K562 (cell line): ENCODE data around the gene FOXR1. TPM values are rescaled to one million over a fixed set of nuclear protein-coding genes. Genes with fewer than 3 reads are reported as not detected.

Experiments
- ATAC-seq: fragments of 200-7000 bp; cut with Tn5 transposase; 3 replicates; pipeline ENCODE4 v1.9.1; 2020; ENCODE audit warnings: moderate library complexity
- BruUV-seq: library from RNA; stranded (reverse); fragments of 400-500 nt; replicated peaks from 2 replicates; lab custom pipeline; 2021; lab: Mats Ljungman, UMichigan
- CTCF ChIA-PET: fragments of 300-600 bp; formaldehyde crosslinking; extraction: SDS; loops from one replicate; lab custom pipeline; 2021; ENCODE audit warnings: low intra/inter-chr PET ratio; lab: Yijun Ruan, JAX
- POLR2A ChIA-PET: fragments of 300-600, 350-650 bp; sonication (Branson Sonifier 250); formaldehyde crosslinking; extraction: SDS; loops from one replicate; lab custom pipeline; 2021; ENCODE audit warnings: antibody characterized with exemption, inconsistent platforms; lab: Yijun Ruan, JAX
- DNase-seq, 4 experiments: peaks; one replicate each; pipeline versions ENCODE4 v3.0.0 to v3.0.0-alpha.2; 2011 to 2018; ENCODE audit warnings: low spot score in 3 of 4, mixed read lengths in 3 of 4; ENCODE audit errors: extremely low read depth in 1 of 4
- FAIRE-seq: peaks from 2 replicates; lab custom pipeline; 2011; peaks lifted over from hg19 to GRCh38; lab: Jason Lieb, UNC
- H2AFZ ChIP-seq: 2 replicates; pipeline ENCODE4 v1.6.0; 2011; ENCODE audit warnings: low read depth, low read length, control low read depth, inconsistent platforms
- H3K27ac ChIP-seq: fragments of 200-600 bp; 3 replicates; pipeline ENCODE4 v1.8.0; 2011; ENCODE audit warnings: low read depth, mild to moderate bottlenecking, control low read depth, inconsistent platforms, low read length, moderate library complexity, mixed read lengths; ENCODE audit errors: extremely low read depth
- H3K27me3 ChIP-seq, 2 experiments: fragments of 300-600 bp in 1 of 2; 2 replicates in 1 of 2; 3 replicates in 1 of 2; pipeline versions ENCODE4 v1.6.0 to v1.8.0; 2011; ENCODE audit warnings: inconsistent platforms in 2 of 2, low read length in 2 of 2, mild to moderate bottlenecking in 1 of 2, mixed read lengths in 1 of 2, moderate library complexity in 1 of 2; ENCODE audit not compliant: control insufficient read depth in 2 of 2, insufficient read depth in 2 of 2
- H3K36me3 ChIP-seq: fragments of 300-600 bp; 3 replicates; pipeline ENCODE4 v1.8.0; 2011; ENCODE audit warnings: mild to moderate bottlenecking, low read length, inconsistent platforms; ENCODE audit not compliant: control insufficient read depth, insufficient read depth
- H3K4me1 ChIP-seq, 2 experiments: fragments of 200-600 bp in 1 of 2; replicated peaks in 1 of 2; 2 replicates in 1 of 2; 3 replicates in 1 of 2; pipeline versions ENCODE4 v1.5.1 to v1.8.0; 2011; ENCODE audit warnings: inconsistent platforms in 2 of 2, low read length in 2 of 2, mild to moderate bottlenecking in 1 of 2, mixed read lengths in 1 of 2, moderate library complexity in 1 of 2; ENCODE audit not compliant: control insufficient read depth in 2 of 2, insufficient read depth in 2 of 2
- H3K4me2 ChIP-seq: 2 replicates; pipeline ENCODE4 v1.6.1; 2011; ENCODE audit warnings: low read length, control low read depth, inconsistent platforms, mixed read lengths; ENCODE audit not compliant: insufficient read depth
- H3K4me3 ChIP-seq: fragments of 200-600 bp; sonication (generic), shearing (Covaris generic); 2 replicates; pipeline ENCODE4 v1.5.1; 2016; ENCODE audit warnings: control low read depth, inconsistent platforms
- H3K79me2 ChIP-seq: fragments of 200-600 bp; 3 replicates; pipeline ENCODE4 v1.8.0; 2011; ENCODE audit warnings: low read length, inconsistent platforms; ENCODE audit not compliant: control insufficient read depth, insufficient read depth
- H3K9ac ChIP-seq, 2 experiments: 2 replicates each; pipeline versions ENCODE4 v1.6.0 to v1.6.1; 2011; ENCODE audit warnings: low read depth in 2 of 2, low read length in 2 of 2, control low read depth in 1 of 2, inconsistent platforms in 1 of 2, mild to moderate bottlenecking in 1 of 2, mixed read lengths in 1 of 2; ENCODE audit not compliant: insufficient read depth in 1 of 2
- H3K9me1 ChIP-seq: one replicate; pipeline ENCODE4 v1.6.0; 2011; ENCODE audit warnings: inconsistent platforms, mild to moderate bottlenecking, low read length, moderate library complexity; ENCODE audit not compliant: control insufficient read depth, insufficient read depth
- H3K9me3 ChIP-seq: replicated peaks from 2 replicates; pipeline ENCODE4 v1.5.1; 2011; ENCODE audit warnings: low read depth, low read length, inconsistent platforms; ENCODE audit not compliant: control insufficient read depth, insufficient read depth
- H4K20me1 ChIP-seq: replicated peaks from 2 replicates; pipeline ENCODE4 v1.6.1; 2011; ENCODE audit warnings: low read length, inconsistent platforms, mixed read lengths; ENCODE audit not compliant: control insufficient read depth, insufficient read depth
- BCL6 ChIP-seq: fragments of 250-450 bp; sonication (Bioruptor Pico); IDR thresholded peaks from 2 replicates; pipeline ENCODE4 v1.4.0; 2020
- PHF20 ChIP-seq: fragments of 450-650 bp; IDR thresholded peaks from 2 replicates; pipeline ENCODE4 v1.6.1; 2018; ENCODE audit not compliant: partially characterized antibody
- SRSF9 ChIP-seq: fragments of 200-400 bp; formaldehyde crosslinking; IDR thresholded peaks from 2 replicates; pipeline ENCODE4 v1.6.1; 2017; ENCODE audit warnings: low read depth, low read length, borderline replicate concordance
- TAL1 ChIP-seq: fragments of 450-650 bp; IDR thresholded peaks from 2 replicates; pipeline ENCODE4 v1.6.1; 2016; ENCODE audit warnings: mild to moderate bottlenecking
- ZHX1 ChIP-seq: fragments of 150-350 bp; conservative IDR thresholded peaks from 2 replicates; pipeline ENCODE4 v1.6.1; 2014; ENCODE audit warnings: low read length
- ZNF445 ChIP-seq: fragments of 250-450 bp; sonication (Bioruptor Pico); IDR thresholded peaks from 2 replicates; pipeline ENCODE4 v1.4.0; 2020; ENCODE audit warnings: low read depth, mild to moderate bottlenecking, moderate library complexity
- WGBS: fragments of 100-300 bp; shearing (Covaris generic); methylation state at CpG from one replicate; pipeline ENCODE4 v1.1.6; 2016; ENCODE audit warnings: low coverage, mixed read lengths; ENCODE audit not compliant: insufficient coverage; ENCODE audit errors: missing lambda C conversion rate; 5-methylcytosine and 5-hydroxymethylcytosine counted together
- in situ Hi-C: fragments of 300-500 bp; cut with MboI; formaldehyde crosslinking; loops from 4 replicates; pipeline ENCODE4 v1.15.0; 2018; ENCODE audit warnings: inconsistent platforms, mixed read lengths
- intact Hi-C: fragments of 100-400 bp; cut with micrococcal nuclease; formaldehyde crosslinking; loops from 2 replicates; pipeline ENCODE4 v1.14.2; 2022
- polyA plus RNA-seq, 8 experiments: library from polyadenylated mRNA; depleted of rRNA in 4 of 8; stranded (reverse) in 5 of 8; unstranded in 3 of 8; fragments of >200 nt; fragmentation: Nextera tagmentation in 2 of 8; fragmentation: Illumina TruSeq in 1 of 8; extraction: Ambion mirVana in 2 of 8; extraction: Trizol in 1 of 8; gene quantifications; 2 replicates each; pipeline versions ENCODE4 v1.2.1 to v1.2.3, GENCODE V29; 2011 to 2014; ENCODE audit warnings: inconsistent platforms in 1 of 8, missing spikeins in 1 of 8
- total RNA-seq, 7 experiments: library from RNA; depleted of rRNA in 6 of 7; stranded (reverse); fragments of >200 nt in 6 of 7; fragmentation: Illumina TruSeq in 2 of 7; extraction: Trizol in 2 of 7; gene quantifications; 2 replicates each; pipeline versions ENCODE4 v1.2.1 to v1.2.3, GENCODE V29; 2011 to 2021; ENCODE audit warnings: low replicate concordance in 1 of 7
- TF ChIP-seq, protein P1 (sequence below): fragments of 250-450 bp; sonication (Bioruptor Pico); IDR thresholded peaks from 2 replicates; pipeline ENCODE4 v1.5.0; 2021

The FOXR1 gene
- total and polyA plus RNA-seq, 9 of the 15 experiments (the other 6 are each of a cell fraction or from before 2014, with no cell fraction given), result not detected

DNA sequence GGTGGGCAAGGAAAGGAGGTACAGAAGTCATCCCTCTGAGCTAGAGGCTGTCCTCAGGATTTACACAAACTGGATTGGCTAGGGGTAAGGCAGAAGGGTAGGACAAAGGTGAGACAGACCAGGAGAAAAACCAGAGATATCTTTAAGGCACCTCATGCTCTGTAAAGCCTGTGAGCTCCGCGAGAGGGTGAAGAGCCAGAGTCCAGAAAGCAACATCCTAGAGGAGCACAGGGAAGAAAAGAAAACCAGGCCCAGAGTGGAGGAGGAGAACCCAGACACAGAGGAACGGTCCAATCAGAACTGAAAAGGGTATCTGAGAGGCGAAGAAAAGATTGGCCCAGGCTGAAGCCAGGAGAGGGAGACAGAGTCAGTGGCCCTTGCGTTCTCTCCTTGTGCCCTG, 54.0 kb downstream of the FOXR1 start:
- ChIA-PET POLR2A (interaction anchor here (1.0 to 5.2 kb wide), 4 partner anchors 12 to 67 kb away, joined by 3 to 33 read pairs (median 11); partner anchors contain the start of gene HYOU1), CTCF (no interaction called here)
- Histone ChIP-seq H3K27me3 (no peaks in the 10 kb centered on the region), H3K79me2 (peaks cover 62% of the 10 kb centered on the region), H3K9ac (peak overlapping the region in 1 of 2 experiments; percentile 75; a peak in 1 of 4 replicates), H3K9me1 (no peaks in the 10 kb centered on the region), H3K4me2 (no peak overlapping the region), H4K20me1 (peaks cover 22% of the 10 kb centered on the region), H3K9me3 (no peaks in the 10 kb centered on the region), H3K4me3 (no peak overlapping the region), H3K36me3 (peaks cover 85% of the 10 kb centered on the region), H3K4me1 (peaks cover 49 to 50% of the 10 kb centered on the region in 2 experiments), H2AFZ (no peak overlapping the region), H3K27ac (peak overlapping the region; percentile 5; the same call in 2 of the 3 replicates)
- peak in 1 of 4 experiments; percentile 8 for DNase-seq
- intact Hi-C loops, result no loop called here
- no TSS peak for BruUV-seq
- TF ChIP-seq BCL6 (no peak), TAL1 (no peak), SRSF9 (no peak), ZHX1 (no peak), ZNF445 (CRISPR knock-in tag) (no peak), PHF20 (no peak)
- TF ChIP-seq, protein P1, sequence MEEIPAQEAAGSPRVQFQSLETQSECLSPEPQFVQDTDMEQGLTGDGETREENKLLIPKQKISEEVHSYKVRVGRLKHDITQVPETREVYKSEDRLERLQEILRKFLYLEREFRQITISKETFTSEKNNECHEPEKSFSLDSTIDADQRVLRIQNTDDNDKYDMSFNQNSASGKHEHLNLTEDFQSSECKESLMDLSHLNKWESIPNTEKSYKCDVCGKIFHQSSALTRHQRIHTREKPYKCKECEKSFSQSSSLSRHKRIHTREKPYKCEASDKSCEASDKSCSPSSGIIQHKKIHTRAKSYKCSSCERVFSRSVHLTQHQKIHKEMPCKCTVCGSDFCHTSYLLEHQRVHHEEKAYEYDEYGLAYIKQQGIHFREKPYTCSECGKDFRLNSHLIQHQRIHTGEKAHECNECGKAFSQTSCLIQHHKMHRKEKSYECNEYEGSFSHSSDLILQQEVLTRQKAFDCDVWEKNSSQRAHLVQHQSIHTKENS (CRISPR knock-in tag), result no peak
- in situ Hi-C loops, result no loop called here
- no peak for FAIRE-seq
- ATAC-seq, result no peak
- WGBS, result 91% methylated on average over 5 of the region's 5 CpGs
